Gastroesophageal sphincter (tissue), 4 donors: ENCODE data around the gene MYOM1. TPM values are rescaled to one million over a fixed set of nuclear protein-coding genes. Genes with fewer than 3 reads are reported as not detected.

ENCODE experiments used
- ATAC-seq: fragments of 150-250 bp; one replicate; pipeline ENCODE4 v1.9.1; 2016; ENCODE audit warnings: mild to moderate bottlenecking, moderate library complexity
- H3K27ac ChIP-seq, 4 donors: fragments of 200-600 bp; sonication (generic) in 3 of 4; 1 replicate in 3 of 4; 2 replicates in 1 of 4; pipeline ENCODE4 v1.5.1; 2016 to 2019
- H3K27me3 ChIP-seq: fragments of 200-600 bp; sonication (generic); one replicate; pipeline ENCODE4 v1.5.1; 2019
- H3K36me3 ChIP-seq, 2 donors: fragments of 200-600 bp; sonication (generic); one replicate each; pipeline ENCODE4 v1.5.1; 2019; ENCODE audit warnings: control low read depth in 1 of 2
- H3K4me1 ChIP-seq, 3 donors: fragments of 200-600 bp; sonication (generic); 1 replicate in 2 of 3; 2 replicates in 1 of 3; pipeline ENCODE4 v1.5.1; 2016 to 2019; ENCODE audit warnings: control low read depth in 2 of 3
- H3K4me3 ChIP-seq, 2 donors: fragments of 200-600 bp; sonication (generic); one replicate each; pipeline ENCODE4 v1.5.1; 2019; ENCODE audit warnings: mild to moderate bottlenecking in 1 of 2, moderate library complexity in 1 of 2
- H3K9me3 ChIP-seq, 3 donors: fragments of 200-600 bp; sonication (generic); one replicate each; pipeline ENCODE4 v1.5.1; 2017 to 2019; ENCODE audit warnings: control low read depth in 2 of 3
- CTCF ChIP-seq, 4 experiments: fragments of 200-600 bp in 2 of 4; fragments of 450-650 bp in 2 of 4; sonication (generic) in 1 of 4; IDR thresholded peaks; one replicate each; pipeline ENCODE4 v1.5.1; 2017 to 2019; ENCODE audit warnings: antibody characterized with exemption in 4 of 4, mild to moderate bottlenecking in 2 of 4, moderate library complexity in 2 of 4
- EP300 ChIP-seq: sonication (generic); formaldehyde crosslinking; IDR thresholded peaks from one replicate; pipeline ENCODE4 v1.6.1; 2017; ENCODE audit warnings: antibody characterized with exemption, mild to moderate bottlenecking
- POLR2A ChIP-seq, 2 donors: fragments of 450-650 bp; IDR thresholded peaks; one replicate each; pipeline ENCODE4 v1.6.1; 2017; ENCODE audit warnings: antibody characterized with exemption in 2 of 2, mild to moderate bottlenecking in 2 of 2, moderate library complexity in 1 of 2
- POLR2AphosphoS5 ChIP-seq: sonication (generic); formaldehyde crosslinking; IDR thresholded peaks from one replicate; pipeline ENCODE4 v1.6.1; 2017; ENCODE audit warnings: antibody characterized with exemption
- WGBS, 2 donors: methylation state at CpG; one replicate each; pipeline ENCODE4 v1.1.5; 2018; ENCODE audit warnings: low coverage in 1 of 2; 5-methylcytosine and 5-hydroxymethylcytosine counted together
- total RNA-seq, 4 donors: library from RNA; depleted of rRNA; stranded (reverse); fragments of >200 nt; gene quantifications; one replicate each; pipeline ENCODE4 v1.1.0, GENCODE V29; 2016

The MYOM1 gene
- total RNA-seq, 4 donors from 2014 or later: 14.8 to 37.6 (median 24.6) TPM

- 100% methylated on average over 1 of the region's 1 CpG for WGBS, 2 donors
- peaks cover 7 to 56% of the 10 kb centered on the region in 2 donors for H3K36me3 ChIP-seq
- H3K4me3 ChIP-seq: no peak overlapping the region
- ATAC-seq: no peak
- TF ChIP-seq POLR2A (IDR thresholded peaks at IDR 0.05) (no peak), EP300 (no peak), POLR2AphosphoS5 (no peak), CTCF (IDR thresholded peaks at IDR 0.05) (no peak)
- no peaks in the 10 kb centered on the region for H3K27me3 ChIP-seq
- no peaks in the 10 kb centered on the region for H3K9me3 ChIP-seq
- H3K27ac ChIP-seq: peak overlapping the region; percentile 55 to 100 (median 98)
- H3K4me1 ChIP-seq: peaks cover 11 to 89% (median 16%) of the 10 kb centered on the region in 3 donors
These were observed 33.1 kb upstream of the MYOM1 start for GRCh38 chr18:3252843-3253242.

GRCh38 chr18:3251963-3252277 is 32.2 kb upstream of the MYOM1 start:
- Histone ChIP-seq H3K4me1 (peaks cover 6 to 82% (median 10%) of the 10 kb centered on the region in 3 donors), H3K9me3 (no peaks in the 10 kb centered on the region), H3K4me3 (no peak overlapping the region), H3K27ac (peak overlapping the region; percentile 72 to 100 (median 98)), H3K36me3 (peaks cover 7 to 47% of the 10 kb centered on the region in 2 donors), H3K27me3 (no peaks in the 10 kb centered on the region)
- TF ChIP-seq CTCF (IDR thresholded peaks at IDR 0.05) (no peak), POLR2AphosphoS5 (peak; percentile 29), POLR2A (IDR thresholded peaks at IDR 0.05) (no peak), EP300 (no peak)
- no peak for ATAC-seq
- 16 to 29% methylated on average over 3 of the region's 3 CpGs for WGBS, 2 donors

GRCh38 chr18:3251249-3251962 is 31.6 kb upstream of the MYOM1 start:
- no peaks in the 10 kb centered on the region for H3K27me3 ChIP-seq
- H3K4me3 ChIP-seq: no peak overlapping the region
- H3K27ac ChIP-seq: peak overlapping the region; percentile 72 to 100 (median 98)
- no peak for TF ChIP-seq CTCF (IDR thresholded peaks at IDR 0.05)
- TF ChIP-seq POLR2A (IDR thresholded peaks at IDR 0.05): no peak
- TF ChIP-seq EP300: no peak
- no peak for TF ChIP-seq POLR2AphosphoS5
- no peak for ATAC-seq
- peaks cover 7 to 43% of the 10 kb centered on the region in 2 donors for H3K36me3 ChIP-seq
- WGBS, 2 donors: 40 to 60% methylated on average over 8 of the region's 8 CpGs
- no peaks in the 10 kb centered on the region for H3K9me3 ChIP-seq
- H3K4me1 ChIP-seq: peaks cover 5 to 82% (median 8%) of the 10 kb centered on the region in 3 donors

- H3K27ac ChIP-seq: peak overlapping the region; percentile 96 to 100 (median 100)
- TF ChIP-seq POLR2AphosphoS5 (peak; percentile 76), CTCF (IDR thresholded peaks at IDR 0.05) (no peak), EP300 (no peak), POLR2A (IDR thresholded peaks at IDR 0.05) (no peak)
- no peaks in the 10 kb centered on the region for H3K9me3 ChIP-seq
- WGBS, 2 donors: 35 to 37% methylated on average over 6 of the region's 6 CpGs
- ATAC-seq: no peak
- H3K4me3 ChIP-seq: peak overlapping the region in 1 of 2 donors; percentile 21
- H3K27me3 ChIP-seq: no peaks in the 10 kb centered on the region
- H3K36me3 ChIP-seq: peaks cover 2 to 34% of the 10 kb centered on the region in 2 donors
- peaks cover 5 to 84% (median 8%) of the 10 kb centered on the region in 3 donors for H3K4me1 ChIP-seq
These were observed 30.7 kb upstream of the MYOM1 start for GRCh38 chr18:3250237-3251107.
